Measurements from ENCODE around the gene KRT31. TPM values are rescaled to one million over a fixed set of nuclear protein-coding genes. Genes with fewer than 3 reads are reported as not detected.
"Not testable (repeated sequence)": the region's sequence is repeated elsewhere in the genome, so short reads cannot be mapped to it uniquely, and the experiment has no call there.

KRT31 gene
- total RNA-seq, 2 donors from 2014 or later, result not detected

GRCh38 chr17:41390411-41390938, 6.9 kb downstream of the KRT31 start:
- intact Hi-C loops (cut with DNase I), result no loop called here
- Histone ChIP-seq H3K9ac (ENCODE audit: low read depth in 2 of 2, low read length in 2 of 2) (no peak overlapping the region), H3K4me3 (no peak overlapping the region), H3K27me3 (no peaks in the 10 kb centered on the region), H3K9me3 (no peaks in the 10 kb centered on the region), H3K4me1 (no peaks in the 10 kb centered on the region), H3K27ac (no peak overlapping the region), H3K36me3 (no peaks in the 10 kb centered on the region)
- DNase-seq, result no peak
- no peak for TF ChIP-seq CTCF (IDR thresholded peaks at IDR 0.05)

- intact Hi-C loops (cut with DNase I), result no loop called here
- H3K9ac ChIP-seq (ENCODE audit: low read depth in 2 of 2, low read length in 2 of 2), result no peak overlapping the region
- H3K36me3 ChIP-seq, result no peaks in the 10 kb centered on the region
- no peaks in the 10 kb centered on the region for H3K27me3 ChIP-seq
- no peak overlapping the region for H3K4me3 ChIP-seq
- TF ChIP-seq CTCF (IDR thresholded peaks at IDR 0.05), result no peak
- H3K4me1 ChIP-seq, result no peaks in the 10 kb centered on the region
- H3K9me3 ChIP-seq, result no peaks in the 10 kb centered on the region
- no peak for DNase-seq
- no peak overlapping the region for H3K27ac ChIP-seq
Observed at GRCh38 chr17:41387670-41388069, 9.7 kb downstream of the KRT31 start.

GRCh38 chr17:41386227-41386626, 11.2 kb downstream of the KRT31 start:
- no peak overlapping the region for H3K27ac ChIP-seq
- H3K36me3 ChIP-seq, result no peaks in the 10 kb centered on the region
- no peaks in the 10 kb centered on the region for H3K27me3 ChIP-seq
- DNase-seq, result no peak
- H3K4me3 ChIP-seq, result no peak overlapping the region
- no peak for TF ChIP-seq CTCF (IDR thresholded peaks at IDR 0.05)
- no peaks in the 10 kb centered on the region for H3K9me3 ChIP-seq
- H3K9ac ChIP-seq (ENCODE audit: low read depth in 2 of 2, low read length in 2 of 2), result no peak overlapping the region
- H3K4me1 ChIP-seq, result no peaks in the 10 kb centered on the region
- intact Hi-C loops (cut with DNase I), result no loop called here

- Histone ChIP-seq H3K9me3 (no peaks in the 10 kb centered on the region), H3K36me3 (no peaks in the 10 kb centered on the region), H3K27ac (no peak overlapping the region), H3K4me3 (no peak overlapping the region), H3K4me1 (no peaks in the 10 kb centered on the region), H3K27me3 (no peaks in the 10 kb centered on the region), H3K9ac (ENCODE audit: low read depth in 2 of 2, low read length in 2 of 2) (no peak overlapping the region)
- intact Hi-C loops (cut with DNase I), result no loop called here
- no peak for DNase-seq
- TF ChIP-seq CTCF (IDR thresholded peaks at IDR 0.05), result no peak
Observed at GRCh38 chr17:41383690-41384089, 13.7 kb downstream of the KRT31 start.

- Histone ChIP-seq H3K27ac (no peak overlapping the region), H3K27me3 (no peaks in the 10 kb centered on the region), H3K4me3 (no peak overlapping the region), H3K4me1 (no peaks in the 10 kb centered on the region), H3K9ac (ENCODE audit: low read depth in 2 of 2, low read length in 2 of 2) (no peak overlapping the region), H3K36me3 (no peaks in the 10 kb centered on the region), H3K9me3 (no peaks in the 10 kb centered on the region)
- TF ChIP-seq CTCF (IDR thresholded peaks at IDR 0.05), result no peak
- DNase-seq, result no peak
- intact Hi-C loops (cut with DNase I), result no loop called here
Observed at GRCh38 chr17:41382394-41382793, 15.0 kb downstream of the KRT31 start.

- H3K27me3 ChIP-seq; H3K27ac ChIP-seq; H3K9me3 ChIP-seq; H3K4me3 ChIP-seq; H3K9ac ChIP-seq (ENCODE audit: low read depth in 2 of 2, low read length in 2 of 2); DNase-seq; H3K36me3 ChIP-seq; intact Hi-C loops (cut with DNase I); H3K4me1 ChIP-seq: not testable (repeated sequence)
Observed at GRCh38 chr17:41381943-41382342, 15.5 kb downstream of the KRT31 start, which contains the start of gene KRT34. TSS of gene KRT34 (minus strand) at chr17:41382306. CDS start at chr17:41382246, 60 bp downstream.

GRCh38 chr17:41380091-41380490, 17.3 kb downstream of the KRT31 start:
- H3K27me3 ChIP-seq; intact Hi-C loops (cut with DNase I); H3K9me3 ChIP-seq; H3K9ac ChIP-seq (ENCODE audit: low read depth in 2 of 2, low read length in 2 of 2); H3K4me1 ChIP-seq; DNase-seq; H3K27ac ChIP-seq; H3K36me3 ChIP-seq; H3K4me3 ChIP-seq: not testable (repeated sequence)

All from colonic mucosa (tissue), 4 donors.